Glutamatergic neuron (in vitro differentiated cells): Measurements from ENCODE around the gene TMEM114. TPM values are rescaled to one million over a fixed set of nuclear protein-coding genes. Genes with fewer than 3 reads are reported as not detected.

Experiments used
- DNase-seq: peaks from one replicate; pipeline ENCODE4 v3.0.0; 2022
- H3K27ac Mint-ChIP-seq: one replicate; pipeline ENCODE4 v1.8.0; 2020; ENCODE audit warnings: mild to moderate bottlenecking, mixed read lengths, inconsistent platforms; ENCODE audit not compliant: unreplicated experiment
- H3K27me3 Mint-ChIP-seq: one replicate; pipeline ENCODE4 v1.8.0; 2020; ENCODE audit warnings: mild to moderate bottlenecking, moderate library complexity, mixed read lengths, inconsistent platforms; ENCODE audit not compliant: unreplicated experiment
- H3K36me3 Mint-ChIP-seq: one replicate; pipeline ENCODE4 v1.8.0; 2020; ENCODE audit warnings: mild to moderate bottlenecking, mixed read lengths, inconsistent platforms; ENCODE audit not compliant: unreplicated experiment
- H3K4me1 Mint-ChIP-seq: one replicate; pipeline ENCODE4 v1.8.0; 2020; ENCODE audit warnings: mild to moderate bottlenecking, low read depth, mixed read lengths, inconsistent platforms; ENCODE audit not compliant: unreplicated experiment
- H3K4me3 Mint-ChIP-seq: one replicate; pipeline ENCODE4 v1.8.0; 2020; ENCODE audit warnings: mild to moderate bottlenecking, mixed read lengths, inconsistent platforms; ENCODE audit not compliant: unreplicated experiment
- H3K9me3 Mint-ChIP-seq: one replicate; pipeline ENCODE4 v1.8.0; 2020; ENCODE audit warnings: mild to moderate bottlenecking, moderate library complexity, mixed read lengths, inconsistent platforms; ENCODE audit not compliant: unreplicated experiment
- CTCF ChIP-seq: fragments of 200-600 bp; sonication (generic); IDR thresholded peaks from one replicate; pipeline ENCODE4 v1.5.0; 2021; ENCODE audit not compliant: partially characterized antibody, unreplicated experiment
- total RNA-seq: library from RNA; stranded (reverse); fragmentation: NEBNext Ultra II Directional; extraction: Animal tissue kit (Norgen Biotek cat#: 25700); gene quantifications from one replicate; pipeline ENCODE4 v1.2.1, GENCODE V29; 2021; ENCODE audit not compliant: unreplicated experiment

Gene TMEM114
- total RNA-seq, 1 donor from 2014 or later: not detected

- no peak for TF ChIP-seq CTCF
- DNase-seq: no peak
- Mint-ChIP-seq H3K27me3 (peaks cover under 1% of the 10 kb centered on the region), H3K9me3 (peaks cover 2% of the 10 kb centered on the region), H3K27ac (no peak overlapping the region), H3K4me3 (no peak overlapping the region), H3K36me3 (no peaks in the 10 kb centered on the region), H3K4me1 (no peaks in the 10 kb centered on the region)
These were observed 39.5 kb downstream of the TMEM114 start for GRCh38 chr16:8550728-8551387.

GRCh38 chr16:8549843-8550412 lies 40.4 kb downstream of the TMEM114 start:
- H3K9me3 Mint-ChIP-seq: no peaks in the 10 kb centered on the region

GRCh38 chr16:8548166-8548565 lies 42.1 kb downstream of the TMEM114 start:
- TF ChIP-seq CTCF: no peak
- Mint-ChIP-seq H3K27me3 (peaks cover 4% of the 10 kb centered on the region), H3K36me3 (no peaks in the 10 kb centered on the region), H3K27ac (no peak overlapping the region), H3K4me1 (no peaks in the 10 kb centered on the region), H3K4me3 (no peak overlapping the region), H3K9me3 (peaks cover 5% of the 10 kb centered on the region)
- no peak for DNase-seq

More at GRCh38 chr16:8549843-8550412, 40.4 kb downstream of the TMEM114 start:
- no peaks in the 10 kb centered on the region for H3K4me1 Mint-ChIP-seq
- no peak overlapping the region for H3K4me3 Mint-ChIP-seq
- no peak for TF ChIP-seq CTCF
- no peak overlapping the region for H3K27ac Mint-ChIP-seq
- H3K27me3 Mint-ChIP-seq: no peaks in the 10 kb centered on the region
- no peaks in the 10 kb centered on the region for H3K36me3 Mint-ChIP-seq
- no peak for DNase-seq

GRCh38 chr16:8547762-8548161 lies 42.5 kb downstream of the TMEM114 start:
- Mint-ChIP-seq H3K27me3 (peaks cover 4% of the 10 kb centered on the region), H3K27ac (no peak overlapping the region), H3K4me3 (no peak overlapping the region), H3K4me1 (no peaks in the 10 kb centered on the region), H3K9me3 (peaks cover 5% of the 10 kb centered on the region), H3K36me3 (no peaks in the 10 kb centered on the region)
- TF ChIP-seq CTCF: no peak
- no peak for DNase-seq

- Mint-ChIP-seq H3K9me3 (peaks cover 6% of the 10 kb centered on the region), H3K4me3 (no peak overlapping the region), H3K36me3 (no peaks in the 10 kb centered on the region), H3K4me1 (no peaks in the 10 kb centered on the region), H3K27me3 (peaks cover 4% of the 10 kb centered on the region), H3K27ac (no peak overlapping the region)
- no peak for TF ChIP-seq CTCF
- no peak for DNase-seq
These were observed 45.9 kb downstream of the TMEM114 start for GRCh38 chr16:8544406-8544805.
